Smooth muscle cell (in vitro differentiated cells): ENCODE data around the gene GPX2. TPM values are rescaled to one million over a fixed set of nuclear protein-coding genes. Genes with fewer than 3 reads are reported as not detected.
"Not testable (repeated sequence)": the region's sequence is repeated elsewhere in the genome, so short reads cannot be mapped to it uniquely, and the experiment has no call there.

Experiments
- DNase-seq: peaks from one replicate; lab custom pipeline; 2025; ENCODE audit not compliant: unreplicated experiment; lab: John Stamatoyannopoulos, UW
- H2AFZ ChIP-seq: fragments of 200-600 bp; sonication (generic); 2 replicates; pipeline ENCODE4 v1.6.0; 2016; ENCODE audit warnings: antibody characterized with exemption, low read depth, mild to moderate bottlenecking
- H3F3A ChIP-seq: fragments of 200-600 bp; sonication (generic); 2 replicates; pipeline ENCODE4 v1.6.0; 2017; ENCODE audit warnings: antibody characterized with exemption, low read depth
- H3K27ac ChIP-seq: fragments of 200-600 bp; sonication (generic); 2 replicates; pipeline ENCODE4 v1.5.1; 2016; ENCODE audit warnings: low read depth, mild to moderate bottlenecking
- H3K27me3 ChIP-seq: fragments of 200-600 bp; sonication (generic); 2 replicates; pipeline ENCODE4 v1.6.1; 2016; ENCODE audit warnings: low read depth, mild to moderate bottlenecking
- H3K36me3 ChIP-seq: fragments of 200-600 bp; sonication (generic); 2 replicates; pipeline ENCODE4 v1.5.1; 2016; ENCODE audit warnings: low read depth
- H3K4me1 ChIP-seq: fragments of 200-600 bp; sonication (generic); 2 replicates; pipeline ENCODE4 v1.5.1; 2016; ENCODE audit warnings: low read depth
- H3K4me2 ChIP-seq: fragments of 200-600 bp; sonication (generic); 2 replicates; pipeline ENCODE4 v1.6.0; 2016; ENCODE audit warnings: mild to moderate bottlenecking
- H3K4me3 ChIP-seq: fragments of 200-600 bp; sonication (generic); 2 replicates; pipeline ENCODE4 v1.5.1; 2016; ENCODE audit warnings: mild to moderate bottlenecking
- H3K79me2 ChIP-seq: fragments of 200-600 bp; sonication (generic); 2 replicates; pipeline ENCODE4 v1.6.0; 2016; ENCODE audit warnings: low read depth, mild to moderate bottlenecking
- H3K9ac ChIP-seq: fragments of 200-600 bp; sonication (generic); 2 replicates; pipeline ENCODE4 v1.6.0; 2016; ENCODE audit warnings: low read depth
- H3K9me3 ChIP-seq: fragments of 200-600 bp; sonication (generic); replicated peaks from 2 replicates; pipeline ENCODE4 v1.5.1; 2016; ENCODE audit warnings: low read depth
- H4K20me1 ChIP-seq: fragments of 200-600 bp; sonication (generic); 2 replicates; pipeline ENCODE4 v1.6.0; 2016; ENCODE audit warnings: low read depth
- CTCF ChIP-seq: fragments of 200-600 bp; sonication (generic); IDR thresholded peaks from 2 replicates; pipeline ENCODE4 v1.5.1; 2017; ENCODE audit warnings: borderline replicate concordance, mild to moderate bottlenecking, antibody characterized with exemption; ENCODE audit not compliant: insufficient read depth, poor library complexity, severe bottlenecking
- WGBS: methylation state at CpG from one replicate; pipeline ENCODE4 v1.1.7; 2016; ENCODE audit warnings: low lambda C conversion rate; 5-methylcytosine and 5-hydroxymethylcytosine counted together
- polyA plus RNA-seq: library from polyadenylated mRNA; unstranded; fragments of >200 nt; fragmentation: Nextera tagmentation; extraction: Ambion mirVana; gene quantifications from 2 replicates; pipeline ENCODE4 v1.2.1, GENCODE V29; 2016
- total RNA-seq: library from RNA; depleted of rRNA; stranded (reverse); fragments of >200 nt; gene quantifications from 2 replicates; pipeline ENCODE4 v1.2.3, GENCODE V29; 2014

The GPX2 gene
- total and polyA plus RNA-seq, 2 experiments from 2014 or later = 0.30 to 3.6 TPM

GRCh38 chr14:64915029-64915424, 27.5 kb downstream of the GPX2 start:
- Histone ChIP-seq H3K9me3 (no peaks in the 10 kb centered on the region), H3K27ac (peak overlapping the region; percentile 93), H3F3A (peaks cover 4% of the 10 kb centered on the region), H3K79me2 (peaks cover 36% of the 10 kb centered on the region), H3K36me3 (no peaks in the 10 kb centered on the region), H3K9ac (peak overlapping the region; percentile 98), H3K4me2 (peak overlapping the region; percentile 95), H3K4me3 (peak overlapping the region; percentile 75), H2AFZ (no peak overlapping the region), H3K27me3 (no peaks in the 10 kb centered on the region), H4K20me1 (peaks cover 5% of the 10 kb centered on the region), H3K4me1 (peaks cover 10% of the 10 kb centered on the region)
- no peak for TF ChIP-seq CTCF
- no peak for DNase-seq
- 27% methylated on average over 4 of the region's 4 CpGs for WGBS

- Histone ChIP-seq H3K4me3 (peak within 1 kb of the TSS; percentile 75), H3K36me3 (no peaks in the 10 kb centered on the region), H4K20me1 (peaks cover 1% of the 10 kb centered on the region), H3K79me2 (peaks cover 35% of the 10 kb centered on the region), H3K4me2 (peak within 1 kb of the TSS; percentile 95), H3K27me3 (no peaks in the 10 kb centered on the region), H2AFZ (peak within 1 kb of the TSS; percentile 75), H3K27ac (peak within 1 kb of the TSS; percentile 93), H3K4me1 (peaks cover 10% of the 10 kb centered on the region), H3K9me3 (no peaks in the 10 kb centered on the region), H3K9ac (peak within 1 kb of the TSS; percentile 98), H3F3A (peaks cover 4% of the 10 kb centered on the region)
- TF ChIP-seq CTCF = no peak
- under 1% methylated on average over 38 of the region's 49 CpGs for WGBS
- peak; percentile 85 for DNase-seq
These were observed 28.1 kb downstream of the GPX2 start, which contains the start of gene CHURC1 for GRCh38 chr14:64914237-64915028. CHURC1 (plus strand) TSS chr14:64914455; CDS start chr14:64914496, 41 bp downstream.

DNA sequence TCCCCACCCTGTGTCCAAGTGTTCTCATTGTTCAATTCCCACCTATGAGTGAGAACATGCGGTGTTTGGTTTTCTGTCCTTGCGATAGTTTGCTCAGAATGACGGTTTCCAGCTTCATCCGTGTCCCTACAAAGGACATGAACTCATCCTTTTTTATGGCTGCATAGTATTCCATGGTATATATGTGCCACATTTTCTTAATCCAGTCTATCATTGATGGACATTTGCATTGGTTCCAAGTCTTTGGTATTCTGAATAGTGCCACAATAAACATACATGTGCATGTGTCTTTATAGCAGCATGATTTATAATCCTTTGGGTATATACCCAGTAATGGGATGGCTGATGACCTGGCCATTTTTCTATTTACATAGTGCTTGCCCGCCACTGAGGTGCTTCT, 29.1 kb downstream of the GPX2 start:
- WGBS = 68% methylated on average over 5 of the region's 5 CpGs
- H3K79me2 ChIP-seq = peaks cover 35% of the 10 kb centered on the region
- not testable (repeated sequence) for H3K27me3 ChIP-seq, H3K27ac ChIP-seq, H3K36me3 ChIP-seq, H3K9me3 ChIP-seq, DNase-seq, H3F3A ChIP-seq, H2AFZ ChIP-seq, H4K20me1 ChIP-seq
- H3K4me3 ChIP-seq = peak overlapping the region; percentile 75
- H3K4me1 ChIP-seq = peaks cover 10% of the 10 kb centered on the region
- H3K9ac ChIP-seq = peak overlapping the region; percentile 98
- peak overlapping the region; percentile 80 for H3K4me2 ChIP-seq

GRCh38 chr14:64912261-64912660, 30.3 kb downstream of the GPX2 start:
- H3K36me3 ChIP-seq = no peaks in the 10 kb centered on the region
- H3K27me3 ChIP-seq = no peaks in the 10 kb centered on the region
- peak overlapping the region; percentile 46 for H2AFZ ChIP-seq
- TF ChIP-seq CTCF = no peak
- peaks cover 4% of the 10 kb centered on the region for H3F3A ChIP-seq
- WGBS = 0% methylated on average over 1 of the region's 1 CpG
- no peaks in the 10 kb centered on the region for H3K9me3 ChIP-seq
- H3K27ac ChIP-seq = no peak overlapping the region
- no peak overlapping the region for H3K4me3 ChIP-seq
- no peaks in the 10 kb centered on the region for H4K20me1 ChIP-seq
- H3K4me1 ChIP-seq = peaks cover 6% of the 10 kb centered on the region
- H3K4me2 ChIP-seq = no peak overlapping the region
- H3K9ac ChIP-seq = no peak overlapping the region
- peaks cover 27% of the 10 kb centered on the region for H3K79me2 ChIP-seq
- no peak for DNase-seq
